NCI-H446 (cell line): ENCODE data around the gene CHRND.

Experiments used
- DNase-seq, 2 experiments: peaks; one replicate each; lab custom pipeline; 2025; lab: John Stamatoyannopoulos, UW

CHRND gene

DNA sequence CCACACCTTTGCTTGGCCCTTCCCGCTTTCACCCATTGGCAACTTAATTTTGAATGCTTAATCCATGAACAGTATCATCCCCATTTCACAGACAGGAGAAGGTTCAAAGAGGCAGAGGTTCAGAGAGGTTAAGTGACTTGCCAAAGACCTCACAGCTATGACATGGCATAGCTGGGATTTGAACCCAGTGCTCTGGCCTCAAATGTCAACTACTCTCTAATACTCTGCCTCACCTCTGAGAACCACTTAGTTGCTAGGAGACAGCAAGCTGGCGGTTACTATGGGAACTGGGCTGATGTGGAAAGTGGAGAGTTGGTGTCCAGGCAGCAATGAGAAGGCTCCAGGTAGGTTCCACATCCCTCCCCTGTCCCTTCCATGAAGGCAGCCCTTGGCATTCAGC is 21.5 kb upstream of the CHRND start:
- no peak for DNase-seq

DNA sequence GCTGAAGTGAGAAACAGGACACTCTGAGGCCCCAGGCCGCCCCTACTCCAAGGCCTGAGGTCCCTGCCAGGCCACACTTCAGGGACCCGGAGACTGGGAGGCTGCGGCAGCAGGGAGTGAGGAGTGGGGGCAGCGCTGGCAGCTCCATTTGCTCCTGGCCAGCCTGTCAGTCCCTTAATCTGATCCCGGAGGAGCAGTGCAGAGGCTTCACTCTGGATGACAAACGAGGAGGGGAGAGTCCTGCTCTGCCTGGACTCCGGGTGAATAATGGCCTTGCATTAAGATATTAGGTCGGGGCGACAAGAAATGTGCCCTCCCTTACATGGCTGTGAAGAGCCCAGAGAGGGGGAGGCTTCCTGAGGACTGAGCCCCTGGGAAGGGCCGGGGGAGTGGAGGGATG is 20.1 kb upstream of the CHRND start:
- DNase-seq, result no peak

DNA sequence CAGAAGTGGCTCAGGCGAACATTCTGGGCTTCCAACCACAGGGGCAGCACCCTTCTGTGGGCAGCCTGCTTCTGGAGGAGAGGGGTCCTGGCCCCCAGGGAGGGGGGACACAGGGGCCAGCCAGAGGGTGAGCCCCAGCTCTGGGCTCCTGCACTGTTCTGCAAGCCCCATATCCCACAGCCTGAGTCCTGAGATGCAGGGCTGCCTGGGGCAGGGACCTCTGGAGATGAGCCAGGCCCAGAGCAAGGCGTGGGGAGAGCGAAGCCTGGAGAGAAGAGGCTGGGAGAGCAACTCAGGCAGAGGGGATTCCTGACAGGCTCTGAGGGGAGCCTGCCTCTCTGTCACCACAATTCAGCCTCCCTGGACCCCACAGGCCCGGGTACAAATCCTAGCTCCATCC is 19.3 kb upstream of the CHRND start:
- no peak for DNase-seq

DNA sequence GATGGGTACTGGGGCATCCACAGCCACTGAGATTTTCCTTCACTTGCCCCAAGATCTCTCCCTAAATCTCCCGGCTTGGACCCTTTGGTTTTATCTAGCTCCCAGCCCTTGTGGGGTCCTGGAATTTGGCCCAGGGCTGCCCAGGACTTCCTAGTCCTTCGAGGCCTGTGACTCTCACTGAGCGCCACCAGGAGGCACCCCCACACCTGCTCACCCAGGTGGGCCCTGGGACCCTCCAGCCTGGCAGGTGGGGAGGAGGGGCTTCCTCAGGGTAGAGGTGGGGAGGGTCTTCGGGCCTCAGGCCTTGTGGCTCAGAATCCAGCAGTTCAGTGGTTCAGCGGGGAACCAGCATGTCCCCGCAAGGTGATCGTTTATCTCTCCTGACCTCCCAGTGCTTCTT is 17.7 kb upstream of the CHRND start:
- DNase-seq, result no peak

DNA sequence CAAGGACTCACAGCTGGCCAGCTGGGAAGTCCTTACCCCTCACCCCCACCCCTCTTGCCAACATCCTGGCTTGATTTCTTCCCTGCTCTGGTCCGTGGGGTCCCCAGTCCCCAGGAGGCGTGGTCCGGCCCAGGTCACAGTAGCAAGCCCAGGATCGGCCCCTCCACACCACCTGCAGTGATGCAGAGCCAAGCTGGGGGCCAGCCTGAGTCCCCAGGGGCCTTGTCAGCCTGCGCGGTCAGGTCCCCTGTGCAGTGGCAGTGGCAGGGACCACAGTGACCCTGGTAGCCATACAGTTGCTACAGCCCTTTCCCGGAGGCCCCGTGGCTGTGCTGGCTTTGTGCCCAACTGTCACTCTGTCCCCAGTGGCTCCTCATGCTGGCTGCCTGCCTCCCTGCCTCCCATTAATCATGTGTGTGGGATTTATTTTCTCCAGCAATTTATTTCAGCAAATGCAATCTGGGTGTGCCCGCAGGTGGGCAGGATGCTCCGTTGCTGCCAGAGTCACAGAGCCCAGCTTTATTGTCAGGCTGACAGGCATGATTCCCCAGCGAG is 14.5 kb upstream of the CHRND start:
- no peak for DNase-seq

DNA sequence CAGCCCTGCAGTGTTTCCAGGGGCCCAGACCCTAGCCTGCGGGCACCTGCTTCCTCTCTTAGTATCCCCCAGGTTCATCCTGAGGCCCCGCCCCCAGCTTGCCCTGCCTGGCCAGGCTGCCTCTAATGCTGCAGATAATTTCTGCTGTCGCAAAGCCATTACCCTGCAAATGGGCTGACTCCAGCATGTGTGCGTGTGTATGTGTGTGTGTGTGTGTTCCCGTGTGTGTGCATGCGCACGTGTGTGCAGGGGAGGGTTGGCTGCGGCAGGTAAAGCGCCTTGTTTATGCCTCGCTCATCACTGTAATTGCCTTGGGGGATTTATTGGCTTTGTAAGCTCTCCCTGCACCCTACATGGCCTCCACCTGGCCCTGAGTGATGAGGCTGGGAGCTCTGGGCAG is 13.4 kb upstream of the CHRND start:
- DNase-seq, result no peak

DNA sequence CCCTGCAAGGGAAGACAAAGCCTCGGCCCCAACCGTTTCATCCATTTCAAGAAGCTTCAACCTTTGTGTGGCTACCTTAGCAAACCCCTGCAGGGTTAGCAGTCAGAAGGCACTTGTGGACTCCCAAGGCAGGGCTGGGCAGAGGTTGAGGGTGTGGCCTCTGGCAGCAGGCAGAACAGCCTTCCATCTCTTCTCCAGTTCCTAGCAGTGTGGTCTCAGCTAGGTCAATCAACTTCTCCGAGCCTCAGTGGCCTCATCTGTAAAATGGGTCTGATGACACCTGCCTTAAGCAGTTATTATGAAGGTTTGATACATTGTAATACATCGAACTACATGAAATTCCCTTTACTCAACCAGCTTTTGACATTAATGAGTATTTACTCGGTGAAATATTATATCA is 12.6 kb upstream of the CHRND start:
- DNase-seq, result no peak

DNA sequence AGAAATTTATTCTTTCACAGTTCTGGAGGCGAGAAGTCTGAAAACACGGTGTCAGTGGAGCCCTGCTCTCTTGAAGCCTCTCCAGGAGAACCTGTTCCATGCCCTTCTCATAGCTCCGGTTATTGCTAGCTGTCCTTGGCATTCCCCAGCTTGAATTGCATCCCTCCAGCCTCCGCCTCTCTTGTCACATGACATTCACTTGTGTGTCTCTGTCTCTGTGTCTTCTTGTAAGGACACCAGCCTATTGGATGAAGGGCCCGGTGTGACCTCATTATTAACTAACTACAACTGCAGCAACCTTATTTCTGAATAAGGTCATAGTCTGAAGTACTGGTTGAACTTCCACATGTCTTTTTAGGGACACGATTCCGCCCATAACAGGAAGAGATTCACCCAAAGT is 10.3 kb upstream of the CHRND start:
- no peak for DNase-seq

DNA sequence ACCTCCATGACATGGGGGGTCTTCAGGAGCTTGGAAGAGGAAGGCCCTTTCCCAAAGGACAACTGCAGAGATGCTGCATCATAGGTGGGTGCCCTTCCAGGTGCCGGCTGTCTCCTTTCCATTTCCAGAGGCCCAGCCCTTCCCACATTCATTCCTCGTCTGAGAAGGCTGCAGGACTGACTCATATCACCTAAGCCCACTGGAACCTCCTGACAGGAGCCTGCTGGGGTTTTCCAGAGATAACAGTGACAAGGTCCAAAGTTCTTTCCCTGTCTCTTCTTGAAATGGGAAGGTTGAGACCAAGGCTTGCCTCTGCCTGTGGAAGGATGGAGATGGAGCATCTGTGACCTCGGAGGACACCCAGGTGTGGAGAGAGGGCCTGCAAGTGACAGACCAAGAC is 9.4 kb upstream of the CHRND start:
- no peak for DNase-seq

DNA sequence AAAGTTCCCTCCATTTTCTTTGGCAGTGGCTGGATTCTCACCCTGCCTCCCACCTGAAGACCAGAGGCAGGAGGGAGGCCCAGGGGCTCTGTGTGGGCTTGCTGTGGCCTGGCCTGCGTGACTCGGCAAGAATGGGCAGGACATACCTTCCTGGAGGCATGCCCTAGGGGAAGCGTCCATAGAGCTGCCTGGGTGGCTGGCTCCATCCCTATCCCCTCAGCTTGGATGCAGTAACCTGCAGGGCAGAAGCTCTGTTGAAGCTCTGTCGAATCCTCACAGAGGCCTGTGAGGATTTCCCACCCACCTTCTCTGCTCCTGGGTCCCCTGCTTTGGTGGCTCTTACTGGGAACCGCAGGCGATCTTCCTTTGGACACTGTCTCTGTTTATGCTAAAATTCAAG is 7.1 kb upstream of the CHRND start:
- no peak for DNase-seq

DNA sequence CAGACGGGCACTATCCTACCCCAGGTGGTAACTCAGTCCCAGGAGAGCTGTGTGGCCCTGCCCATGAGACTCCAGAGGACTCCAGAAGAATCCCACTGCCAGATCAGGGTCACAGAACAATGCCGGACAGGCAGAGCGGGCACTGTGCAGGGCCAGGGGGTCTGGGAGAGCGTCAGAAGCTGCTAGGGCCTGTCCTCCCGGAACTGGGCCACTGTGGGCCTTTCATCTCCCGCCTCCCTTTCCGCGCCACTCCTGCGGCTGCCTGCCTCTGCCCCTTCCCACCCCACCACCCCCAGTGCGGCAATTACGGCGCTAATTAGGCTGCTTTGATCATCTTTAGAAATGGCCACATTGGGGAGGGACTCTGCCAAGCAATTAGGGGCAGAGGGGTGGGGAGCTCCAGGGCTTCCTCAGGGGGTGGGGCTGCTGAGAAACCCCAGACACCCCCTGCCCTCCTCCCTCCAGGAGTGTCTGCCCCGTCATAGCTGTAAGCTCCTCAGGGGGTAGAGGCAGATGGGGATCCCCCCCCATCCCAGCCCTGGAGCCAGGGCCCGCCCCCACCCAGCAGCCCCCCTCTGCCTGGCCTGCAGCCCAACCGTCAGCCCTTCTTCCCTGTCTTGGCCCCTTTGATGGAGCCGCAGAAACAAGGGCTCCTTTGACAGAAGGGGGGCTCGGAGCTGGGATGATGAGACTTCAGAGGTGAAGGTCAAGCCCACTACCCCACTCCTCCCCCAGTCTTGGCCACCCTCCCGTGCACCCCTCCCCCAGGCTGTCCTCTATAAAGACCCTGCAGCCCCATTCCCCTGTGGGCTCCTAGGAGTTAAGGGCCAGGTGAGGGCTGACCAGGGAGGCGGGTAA is 6.2 kb upstream of the CHRND start, which contains the start of gene PRSS56:
TSS of gene PRSS56 (plus strand) at position 808 of the 858 bp plus-strand sequence. CDS start 211 bp downstream, outside the sequence.
- DNase-seq, result no peak

DNA sequence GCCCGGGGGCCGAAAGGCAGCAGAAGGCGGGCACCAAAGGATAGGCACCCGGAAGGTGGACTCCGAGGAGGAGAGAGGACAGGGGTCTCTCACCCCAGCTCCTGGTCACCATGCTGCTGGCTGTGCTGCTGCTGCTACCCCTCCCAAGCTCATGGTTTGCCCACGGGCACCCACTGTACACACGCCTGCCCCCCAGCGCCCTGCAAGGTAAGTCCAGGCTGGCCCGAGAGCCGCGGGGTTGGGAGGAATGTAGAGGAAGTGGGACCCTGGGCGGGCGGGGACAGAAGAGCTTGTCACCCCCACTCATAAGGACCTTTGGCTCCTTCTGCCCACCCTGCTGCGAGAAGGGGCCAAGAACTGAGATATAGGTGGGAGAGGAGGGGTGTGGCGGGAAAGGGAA is 5.5 kb upstream of the CHRND start:
- no peak for DNase-seq

DNA sequence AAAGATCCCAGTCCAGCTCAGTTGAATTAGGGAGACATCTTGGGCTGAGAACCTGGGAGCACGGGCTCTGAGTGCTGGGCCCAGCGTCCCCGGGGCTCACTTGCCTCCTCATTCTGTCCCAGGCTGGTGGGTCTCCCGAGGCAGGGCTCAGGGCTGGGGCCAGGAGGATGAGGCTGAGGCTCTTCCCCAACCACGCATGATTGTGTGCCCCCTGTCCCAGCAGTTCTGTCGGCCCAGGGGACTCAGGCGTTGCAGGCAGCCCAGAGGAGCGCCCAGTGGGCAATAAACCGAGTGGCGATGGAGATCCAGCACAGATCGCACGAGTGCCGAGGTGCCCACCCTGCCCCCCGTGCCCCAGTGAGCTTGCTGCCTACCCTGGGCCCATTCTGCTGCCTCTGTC is 4.9 kb upstream of the CHRND start:
- DNase-seq, result no peak

DNA sequence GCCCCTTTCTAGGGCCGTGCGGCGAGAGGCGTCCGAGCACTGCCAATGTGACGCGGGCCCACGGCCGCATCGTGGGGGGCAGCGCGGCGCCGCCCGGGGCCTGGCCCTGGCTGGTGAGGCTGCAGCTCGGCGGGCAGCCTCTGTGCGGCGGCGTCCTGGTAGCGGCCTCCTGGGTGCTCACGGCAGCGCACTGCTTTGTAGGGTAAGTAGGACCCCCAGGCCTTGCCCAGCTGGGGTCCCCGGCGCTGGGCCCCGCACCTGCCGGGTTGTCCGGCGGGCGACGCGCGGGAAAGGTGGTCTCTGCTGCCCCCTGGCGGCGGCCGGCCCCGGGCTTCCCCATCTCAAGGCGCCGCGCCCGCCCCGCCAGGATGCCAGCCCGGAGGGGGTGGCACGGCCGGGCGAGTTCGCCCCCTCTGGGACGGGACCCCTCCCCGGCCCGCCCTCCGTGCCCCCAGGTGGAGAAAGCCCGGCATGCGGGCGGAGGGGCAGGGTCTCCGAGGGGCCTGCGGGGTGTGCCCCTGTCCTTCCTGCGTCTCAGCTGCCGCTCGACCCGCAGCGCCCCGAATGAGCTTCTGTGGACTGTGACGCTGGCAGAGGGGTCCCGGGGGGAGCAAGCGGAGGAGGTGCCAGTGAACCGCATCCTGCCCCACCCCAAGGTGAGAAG is 3.9 kb upstream of the CHRND start:
- peak in 1 of 2 experiments; percentile 37 for DNase-seq

DNA sequence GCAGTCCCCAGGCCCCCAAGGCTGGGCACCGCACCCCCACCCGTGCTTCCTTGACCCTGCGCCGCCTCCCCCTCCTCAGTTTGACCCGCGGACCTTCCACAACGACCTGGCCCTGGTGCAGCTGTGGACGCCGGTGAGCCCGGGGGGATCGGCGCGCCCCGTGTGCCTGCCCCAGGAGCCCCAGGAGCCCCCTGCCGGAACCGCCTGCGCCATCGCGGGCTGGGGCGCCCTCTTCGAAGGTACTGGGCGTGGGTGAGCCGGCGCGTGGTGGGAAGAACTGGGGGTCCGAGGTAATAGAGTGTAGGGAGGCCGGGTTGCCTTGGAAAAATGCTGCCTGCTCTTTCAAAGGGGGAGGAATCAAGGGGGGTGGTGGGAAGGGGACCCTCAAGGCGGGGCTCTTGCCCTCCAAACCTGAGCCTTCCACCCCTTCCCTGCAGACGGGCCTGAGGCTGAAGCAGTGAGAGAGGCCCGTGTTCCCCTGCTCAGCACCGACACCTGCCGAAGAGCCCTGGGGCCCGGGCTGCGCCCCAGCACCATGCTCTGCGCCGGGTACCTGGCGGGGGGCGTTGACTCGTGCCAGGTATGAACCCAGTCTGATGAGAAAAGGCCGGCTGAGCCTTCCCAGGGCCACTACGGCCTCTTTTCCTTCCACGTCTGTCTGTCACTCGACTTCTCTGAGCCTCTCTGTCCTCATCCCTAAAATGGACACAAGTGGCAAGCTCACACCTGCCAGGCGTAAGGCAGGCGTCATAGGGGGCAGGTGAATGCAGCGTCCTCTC is 3.1 kb upstream of the CHRND start:
- no peak for DNase-seq

DNA sequence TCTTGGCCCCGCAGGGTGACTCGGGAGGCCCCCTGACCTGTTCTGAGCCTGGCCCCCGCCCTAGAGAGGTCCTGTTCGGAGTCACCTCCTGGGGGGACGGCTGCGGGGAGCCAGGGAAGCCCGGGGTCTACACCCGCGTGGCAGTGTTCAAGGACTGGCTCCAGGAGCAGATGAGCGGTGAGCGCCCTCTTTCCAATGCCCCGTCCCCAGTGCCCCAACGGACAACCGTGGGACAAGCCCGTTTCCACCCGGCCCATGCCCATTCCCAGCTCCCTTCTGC is 2.6 kb upstream of the CHRND start:
- no peak for DNase-seq

DNA sequence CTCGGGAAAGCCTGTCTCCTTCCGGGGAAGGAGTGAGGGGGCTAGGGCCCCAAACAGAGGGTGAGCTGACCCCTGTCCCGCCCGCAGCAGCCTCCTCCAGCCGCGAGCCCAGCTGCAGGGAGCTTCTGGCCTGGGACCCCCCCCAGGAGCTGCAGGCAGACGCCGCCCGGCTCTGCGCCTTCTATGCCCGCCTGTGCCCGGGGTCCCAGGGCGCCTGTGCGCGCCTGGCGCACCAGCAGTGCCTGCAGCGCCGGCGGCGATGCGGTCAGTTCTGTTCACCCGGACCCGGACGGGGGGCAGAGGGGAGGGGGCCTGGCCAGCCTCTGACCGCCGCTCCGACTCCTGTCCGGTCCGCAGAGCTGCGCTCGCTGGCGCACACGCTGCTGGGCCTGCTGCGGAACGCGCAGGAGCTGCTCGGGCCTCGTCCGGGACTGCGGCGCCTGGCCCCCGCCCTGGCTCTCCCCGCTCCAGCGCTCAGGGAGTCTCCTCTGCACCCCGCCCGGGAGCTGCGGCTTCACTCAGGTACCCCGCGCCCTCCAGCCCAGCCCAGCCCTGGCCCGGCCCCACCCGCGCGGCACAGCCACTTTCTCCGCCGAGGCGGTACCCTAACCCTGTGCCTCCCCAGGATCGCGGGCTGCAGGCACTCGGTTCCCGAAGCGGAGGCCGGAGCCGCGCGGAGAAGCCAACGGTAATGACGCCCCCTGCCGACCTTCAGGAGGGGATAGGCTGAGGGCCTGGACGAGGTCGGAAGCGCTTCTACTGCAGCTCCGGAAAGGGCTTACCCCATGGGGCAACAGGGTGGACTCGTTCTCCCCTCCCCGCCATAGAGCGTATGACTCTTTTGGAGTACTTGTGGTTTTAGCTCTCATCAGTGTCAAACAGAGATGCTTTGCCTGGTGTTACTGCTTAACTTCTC is 2.0 kb upstream of the CHRND start:
- DNase-seq, result no peak

DNA sequence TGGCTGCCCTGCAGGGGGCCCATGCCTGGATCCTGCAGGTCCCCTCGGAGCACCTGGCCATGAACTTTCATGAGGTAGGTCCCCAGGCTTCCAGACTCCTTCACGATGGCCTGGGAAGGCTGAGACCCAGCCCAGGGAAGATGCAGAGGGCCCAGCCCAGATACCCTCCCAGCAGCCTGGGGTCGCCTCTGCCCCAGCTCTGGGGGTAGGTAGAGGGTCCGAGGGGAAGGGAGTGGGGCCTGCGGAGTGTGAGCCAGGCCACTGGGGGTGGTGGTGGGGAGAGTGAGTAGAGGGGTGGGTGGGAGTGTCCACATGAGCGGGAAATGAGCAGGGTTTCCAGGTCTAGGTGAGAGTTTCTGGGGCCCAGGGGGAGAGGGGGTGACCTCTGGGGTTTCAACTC is 1.2 kb upstream of the CHRND start:
- DNase-seq, result no peak

DNA sequence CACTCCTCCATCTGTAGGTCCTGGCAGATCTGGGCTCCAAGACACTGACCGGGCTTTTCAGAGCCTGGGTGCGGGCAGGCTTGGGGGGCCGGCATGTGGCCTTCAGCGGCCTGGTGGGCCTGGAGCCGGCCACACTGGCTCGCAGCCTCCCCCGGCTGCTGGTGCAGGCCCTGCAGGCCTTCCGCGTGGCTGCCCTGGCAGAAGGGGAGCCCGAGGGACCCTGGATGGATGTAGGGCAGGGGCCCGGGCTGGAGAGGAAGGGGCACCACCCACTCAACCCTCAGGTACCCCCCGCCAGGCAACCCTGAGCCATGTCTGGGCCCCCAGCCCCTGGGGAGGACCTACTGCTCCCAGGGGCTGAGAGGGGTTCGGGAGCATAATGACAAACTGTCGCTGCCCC is 761 bp upstream of the CHRND start:
- no peak for DNase-seq

DNA sequence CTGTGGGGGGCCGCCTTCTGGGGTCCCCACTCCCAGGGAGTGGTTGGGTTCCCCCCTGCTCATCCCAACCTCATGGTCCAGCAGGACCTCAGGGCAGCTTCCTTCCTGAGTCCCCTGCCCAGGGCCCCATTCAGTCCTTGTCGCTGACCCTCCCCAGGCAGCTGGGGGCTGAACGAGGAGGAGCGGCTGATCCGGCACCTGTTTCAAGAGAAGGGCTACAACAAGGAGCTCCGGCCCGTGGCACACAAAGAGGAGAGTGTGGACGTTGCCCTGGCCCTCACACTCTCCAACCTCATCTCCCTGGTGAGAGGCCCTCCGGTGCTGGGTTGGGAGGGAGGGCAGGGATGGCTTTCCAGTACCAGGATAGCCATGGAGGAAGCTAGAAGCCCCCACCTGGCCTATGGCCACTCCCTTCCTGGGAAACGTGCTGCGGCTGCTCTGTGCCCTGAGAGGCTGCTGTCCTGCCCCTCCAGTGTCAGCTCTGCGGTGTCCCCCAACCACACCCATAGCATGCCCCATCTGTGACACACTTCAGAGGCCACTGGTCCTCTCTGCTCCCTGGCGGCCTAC is 497 bp downstream of the CHRND start:
- no peak for DNase-seq

DNA sequence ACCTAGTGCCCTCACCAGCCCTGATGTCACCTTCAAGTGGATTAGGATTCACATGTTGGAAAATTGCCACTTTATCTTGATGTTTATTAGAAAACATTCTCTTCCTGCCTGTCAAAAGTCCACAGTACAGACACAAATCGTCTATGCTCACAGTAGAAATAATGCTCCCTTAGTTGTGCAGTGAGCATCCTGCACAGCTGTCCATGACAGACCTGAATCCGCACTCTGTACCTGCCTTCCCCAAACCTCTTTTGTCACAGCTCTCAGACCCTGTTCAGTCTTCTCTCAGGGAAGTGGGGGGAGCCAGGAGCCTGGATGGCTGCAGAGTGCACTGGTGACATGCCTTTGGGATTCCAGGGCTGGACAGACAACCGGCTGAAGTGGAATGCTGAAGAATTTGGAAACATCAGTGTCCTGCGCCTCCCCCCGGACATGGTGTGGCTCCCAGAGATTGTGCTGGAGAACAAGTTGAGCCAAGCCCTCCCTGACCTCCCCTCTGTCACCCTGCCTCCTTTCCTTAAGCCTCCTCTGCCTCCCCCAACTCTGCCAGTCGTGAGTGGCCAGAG is 2.0 kb downstream of the CHRND start:
- no peak for DNase-seq
